ENCODE measurements around the gene NTSR2.

NTSR2 gene

DNA sequence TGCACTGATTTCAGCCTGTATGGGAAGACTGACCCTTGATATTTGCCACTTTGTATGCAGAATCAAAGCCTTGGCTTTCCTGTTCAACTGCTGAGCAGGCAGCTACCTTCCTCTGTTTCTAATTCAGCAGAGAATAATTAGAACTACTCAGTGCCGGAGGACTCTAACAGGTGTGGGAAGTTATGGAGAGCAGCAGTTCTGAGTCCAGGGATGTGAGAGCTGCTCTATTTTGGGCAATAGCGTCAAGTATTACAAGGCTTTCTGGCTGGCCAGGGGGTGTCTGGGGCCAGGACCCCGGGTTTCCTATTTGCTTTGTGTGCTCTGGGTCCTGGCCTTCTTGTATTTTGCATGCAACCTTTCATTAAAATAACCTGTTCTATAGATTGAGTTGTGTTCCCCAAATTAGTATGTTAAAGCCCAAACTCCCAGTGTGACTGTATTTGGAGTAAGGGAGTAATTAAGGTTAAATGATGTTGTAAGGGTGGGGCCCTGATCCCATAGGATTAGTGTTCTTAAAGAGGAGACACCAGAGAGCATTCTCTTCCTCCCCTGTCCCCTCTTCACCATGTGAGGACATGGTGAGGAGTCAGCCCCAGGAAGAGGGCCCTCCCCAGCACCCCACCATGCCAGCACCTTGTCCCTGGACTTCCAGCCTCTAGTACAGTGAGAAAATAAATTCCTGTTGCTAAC is 5.6 kb upstream of the NTSR2 start:
- no peaks in the 10 kb centered on the region for H3K79me2 ChIP-seq
- H3K9me3 ChIP-seq (ENCODE audit: control insufficient read depth, low read length), result no peaks in the 10 kb centered on the region
- TF ChIP-seq, protein P1, sequence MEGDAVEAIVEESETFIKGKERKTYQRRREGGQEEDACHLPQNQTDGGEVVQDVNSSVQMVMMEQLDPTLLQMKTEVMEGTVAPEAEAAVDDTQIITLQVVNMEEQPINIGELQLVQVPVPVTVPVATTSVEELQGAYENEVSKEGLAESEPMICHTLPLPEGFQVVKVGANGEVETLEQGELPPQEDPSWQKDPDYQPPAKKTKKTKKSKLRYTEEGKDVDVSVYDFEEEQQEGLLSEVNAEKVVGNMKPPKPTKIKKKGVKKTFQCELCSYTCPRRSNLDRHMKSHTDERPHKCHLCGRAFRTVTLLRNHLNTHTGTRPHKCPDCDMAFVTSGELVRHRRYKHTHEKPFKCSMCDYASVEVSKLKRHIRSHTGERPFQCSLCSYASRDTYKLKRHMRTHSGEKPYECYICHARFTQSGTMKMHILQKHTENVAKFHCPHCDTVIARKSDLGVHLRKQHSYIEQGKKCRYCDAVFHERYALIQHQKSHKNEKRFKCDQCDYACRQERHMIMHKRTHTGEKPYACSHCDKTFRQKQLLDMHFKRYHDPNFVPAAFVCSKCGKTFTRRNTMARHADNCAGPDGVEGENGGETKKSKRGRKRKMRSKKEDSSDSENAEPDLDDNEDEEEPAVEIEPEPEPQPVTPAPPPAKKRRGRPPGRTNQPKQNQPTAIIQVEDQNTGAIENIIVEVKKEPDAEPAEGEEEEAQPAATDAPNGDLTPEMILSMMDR (IDR thresholded peaks at IDR 0.05), result no peak
- H3K9ac ChIP-seq, result no peak overlapping the region
- H3K4me2 ChIP-seq (ENCODE audit: low read length), result no peak overlapping the region
- H3K4me1 ChIP-seq, result no peaks in the 10 kb centered on the region
- H3K36me3 ChIP-seq (ENCODE audit: control insufficient read depth, insufficient read depth, low read length), result no peaks in the 10 kb centered on the region
- no peak overlapping the region for H2AFZ ChIP-seq
- no peaks in the 10 kb centered on the region for H3K27me3 ChIP-seq (ENCODE audit: control insufficient read depth, insufficient read depth, low read length)
- H3K4me3 ChIP-seq (ENCODE audit: low read depth, low read length), result no peak overlapping the region
- H3K27ac ChIP-seq, result no peak overlapping the region

DNA sequence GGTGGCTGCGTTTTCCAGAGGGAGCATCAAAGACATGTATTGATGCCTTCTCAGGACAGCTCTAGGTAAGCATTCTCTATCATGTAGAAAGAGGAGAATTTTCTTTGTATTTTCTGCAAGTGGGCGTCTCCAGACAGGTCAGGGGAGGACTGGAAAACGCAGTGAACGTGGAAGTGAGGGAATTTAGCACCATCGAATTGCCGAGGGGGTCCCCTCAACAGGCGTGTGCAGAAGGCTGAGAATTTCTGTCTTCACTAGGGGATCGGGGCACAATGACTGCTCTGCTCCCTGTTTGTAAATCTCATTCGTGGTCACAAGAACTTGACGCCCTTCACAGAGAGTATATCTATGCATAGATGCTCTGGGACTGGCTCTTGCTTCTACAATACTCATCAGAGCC is 5.0 kb upstream of the NTSR2 start:
- H3K4me3 ChIP-seq (ENCODE audit: low read depth, low read length), result no peak overlapping the region
- H3K36me3 ChIP-seq (ENCODE audit: control insufficient read depth, insufficient read depth, low read length), result no peaks in the 10 kb centered on the region
- H2AFZ ChIP-seq, result no peak overlapping the region
- no peaks in the 10 kb centered on the region for H3K79me2 ChIP-seq
- H3K9ac ChIP-seq, result no peak overlapping the region
- no peaks in the 10 kb centered on the region for H3K4me1 ChIP-seq
- H3K9me3 ChIP-seq (ENCODE audit: control insufficient read depth, low read length), result no peaks in the 10 kb centered on the region
- TF ChIP-seq, protein P1 (IDR thresholded peaks at IDR 0.05), result no peak
- H3K27ac ChIP-seq, result no peak overlapping the region
- no peak overlapping the region for H3K4me2 ChIP-seq (ENCODE audit: low read length)
- H3K27me3 ChIP-seq (ENCODE audit: control insufficient read depth, insufficient read depth, low read length), result no peaks in the 10 kb centered on the region

DNA sequence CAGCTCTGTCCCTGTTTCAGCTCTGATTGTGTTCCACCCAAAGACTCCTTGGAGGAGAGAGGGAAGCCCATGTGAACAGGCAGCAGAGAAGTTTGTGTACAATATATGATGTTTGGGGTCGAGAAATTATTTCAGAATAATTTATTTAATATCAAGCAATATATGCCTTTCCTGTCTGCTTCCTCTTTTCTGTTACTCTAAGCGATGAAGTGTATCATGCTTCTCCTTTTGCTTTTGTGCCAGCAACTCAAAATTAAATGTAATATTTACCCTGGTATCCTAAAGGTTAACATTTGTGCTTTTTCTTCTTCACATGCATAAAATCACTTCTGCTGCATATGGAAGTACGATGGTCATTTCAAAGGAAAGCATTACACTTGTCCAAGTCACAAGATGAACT is 2.4 kb upstream of the NTSR2 start:
- H3K36me3 ChIP-seq (ENCODE audit: control insufficient read depth, insufficient read depth, low read length), result no peaks in the 10 kb centered on the region
- H3K4me1 ChIP-seq, result no peaks in the 10 kb centered on the region
- H3K79me2 ChIP-seq, result no peaks in the 10 kb centered on the region
- no peak overlapping the region for H3K27ac ChIP-seq
- H3K4me2 ChIP-seq (ENCODE audit: low read length), result no peak overlapping the region
- no peak overlapping the region for H3K9ac ChIP-seq
- no peaks in the 10 kb centered on the region for H3K27me3 ChIP-seq (ENCODE audit: control insufficient read depth, insufficient read depth, low read length)
- no peak overlapping the region for H2AFZ ChIP-seq
- no peaks in the 10 kb centered on the region for H3K9me3 ChIP-seq (ENCODE audit: control insufficient read depth, low read length)
- H3K4me3 ChIP-seq (ENCODE audit: low read depth, low read length), result no peak overlapping the region
- TF ChIP-seq, protein P1 (IDR thresholded peaks at IDR 0.05), result no peak

DNA sequence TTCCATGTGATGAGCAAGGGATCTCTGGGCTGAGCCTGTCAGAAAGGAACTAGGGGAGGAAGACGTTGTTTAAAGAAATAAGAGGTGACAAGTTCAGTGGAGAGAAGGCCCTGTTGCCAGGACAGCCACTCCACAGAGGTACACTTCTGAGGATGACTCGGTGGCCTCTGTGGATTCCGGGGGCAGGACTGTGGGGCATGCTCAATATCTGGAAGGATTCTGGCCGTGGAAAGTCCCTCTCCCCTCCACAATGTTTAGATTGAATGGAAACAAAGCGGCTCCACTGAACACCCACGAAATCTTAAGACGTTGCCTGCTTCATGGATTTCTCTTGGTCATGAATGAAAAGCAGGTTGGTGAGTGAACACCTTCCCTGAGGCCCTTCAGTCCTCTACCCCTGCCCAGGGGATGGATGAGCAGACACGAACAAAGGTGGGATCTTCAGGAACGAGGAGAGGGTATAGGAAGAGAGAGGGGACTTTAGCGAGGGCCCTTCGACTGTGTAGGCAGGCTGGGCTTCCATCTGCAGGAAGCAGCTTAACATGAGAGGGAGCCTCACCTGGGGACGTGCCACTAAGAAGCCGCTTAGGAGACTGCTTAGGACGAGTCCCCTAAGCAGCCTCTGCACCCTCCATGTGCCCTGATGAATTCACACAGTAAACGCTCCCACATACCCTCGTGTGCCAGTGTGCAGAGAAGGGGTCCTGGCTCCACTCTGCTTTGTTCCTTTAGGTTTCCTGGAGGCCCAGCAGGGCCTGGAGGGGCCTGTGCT is 1.9 kb downstream of the NTSR2 start:
- Histone ChIP-seq H3K27me3 (ENCODE audit: control insufficient read depth, insufficient read depth, low read length) (no peaks in the 10 kb centered on the region), H3K4me1 (no peaks in the 10 kb centered on the region), H3K4me2 (ENCODE audit: low read length) (no peak overlapping the region), H2AFZ (no peak overlapping the region), H3K9ac (no peak overlapping the region), H3K4me3 (ENCODE audit: low read depth, low read length) (no peak overlapping the region), H3K9me3 (ENCODE audit: control insufficient read depth, low read length) (no peaks in the 10 kb centered on the region), H3K36me3 (ENCODE audit: control insufficient read depth, insufficient read depth, low read length) (no peaks in the 10 kb centered on the region), H3K79me2 (no peaks in the 10 kb centered on the region), H3K27ac (no peak overlapping the region)
- TF ChIP-seq, protein P1 (IDR thresholded peaks at IDR 0.05), result no peak
